Activated naive CD4-positive, alpha-beta T cell treated with anti-CD3 and anti-CD28 coated beads for 36 hours (primary cell): Measurements from ENCODE around the gene DSCAML1. TPM values are rescaled to one million over a fixed set of nuclear protein-coding genes. Genes with fewer than 3 reads are reported as not detected.

Source experiments
- CTCF ChIA-PET: fragments of 350-600 bp; sonication (Branson Sonifier 250); formaldehyde crosslinking; loops from one replicate; lab custom pipeline; 2021; ENCODE audit warnings: antibody characterized with exemption; lab: Charles Lee
- DNase-seq: peaks from one replicate; pipeline ENCODE4 v3.0.0-alpha.2; 2020
- H3K27ac Mint-ChIP-seq: one replicate; pipeline ENCODE4 v1.8.0; 2021; ENCODE audit warnings: mild to moderate bottlenecking, mixed read lengths
- H3K27me3 Mint-ChIP-seq: one replicate; pipeline ENCODE4 v1.8.0; 2021; ENCODE audit warnings: low read depth, mixed read lengths
- H3K36me3 Mint-ChIP-seq: one replicate; pipeline ENCODE4 v1.8.0; 2021; ENCODE audit warnings: low read depth, mixed read lengths
- H3K4me1 Mint-ChIP-seq: one replicate; pipeline ENCODE4 v1.8.0; 2021; ENCODE audit warnings: low read depth, mixed read lengths
- H3K4me3 Mint-ChIP-seq: one replicate; pipeline ENCODE4 v1.8.0; 2021; ENCODE audit warnings: mild to moderate bottlenecking, moderate library complexity, mixed read lengths
- H3K9me3 Mint-ChIP-seq: one replicate; pipeline ENCODE4 v1.8.0; 2021; ENCODE audit warnings: mixed read lengths
- intact Hi-C: fragments of 100-400 bp; cut with micrococcal nuclease; formaldehyde crosslinking; loops from one replicate; pipeline ENCODE4 v1.15.1; 2023
- total RNA-seq, 2 experiments: library from RNA; stranded (reverse); gene quantifications; one replicate each; pipeline ENCODE4 v1.2.3, GENCODE V29; 2021

The DSCAML1 gene
- total RNA-seq, 2 experiments from 2014 or later, result 0.17 to 0.30 TPM

DNA sequence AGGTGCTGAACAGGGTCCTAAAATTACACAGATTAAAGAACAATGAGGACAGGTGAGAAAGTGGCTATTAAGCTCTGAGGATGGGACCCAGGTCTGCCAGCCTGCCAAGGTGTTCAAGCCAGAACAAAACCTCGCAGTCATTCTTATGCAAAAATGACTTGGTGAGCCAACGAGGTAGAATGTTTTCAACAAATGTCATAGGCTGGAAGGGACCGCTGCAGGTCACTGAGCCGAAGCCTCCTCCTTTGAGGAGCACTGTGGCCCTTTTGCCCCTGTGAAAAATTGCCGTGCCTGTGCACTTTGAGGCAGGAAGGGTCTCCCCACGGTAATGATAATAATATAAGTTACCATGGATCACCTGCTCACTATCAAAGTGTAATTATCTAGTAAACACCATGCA lies 216.2 kb downstream of the DSCAML1 start:
- CTCF ChIA-PET, result no interaction called here
- H3K36me3 Mint-ChIP-seq, result no peaks in the 10 kb centered on the region

DNA sequence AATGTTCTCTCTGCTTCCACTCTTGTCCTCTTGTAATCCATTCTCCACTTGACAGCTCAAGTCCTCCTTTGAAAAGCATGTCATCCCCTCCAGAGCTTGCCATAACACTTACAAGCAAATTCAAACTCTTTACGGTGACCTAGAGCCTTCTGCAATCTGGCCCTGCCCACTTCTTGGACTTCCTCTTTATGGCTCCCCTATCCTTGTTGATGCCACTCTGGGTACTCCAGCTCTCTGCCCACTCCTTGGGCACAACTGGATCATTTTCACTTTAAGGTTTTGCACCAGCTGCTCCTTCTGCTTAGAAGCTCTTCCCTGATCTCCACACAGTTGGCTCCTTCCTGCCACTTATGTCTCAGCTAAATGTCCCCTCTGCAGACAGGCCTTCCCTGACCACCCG lies 217.9 kb downstream of the DSCAML1 start:
- Mint-ChIP-seq H3K27me3 (peaks cover 5% of the 10 kb centered on the region), H3K9me3 (no peaks in the 10 kb centered on the region), H3K36me3 (no peaks in the 10 kb centered on the region), H3K4me3 (no peak overlapping the region), H3K4me1 (no peaks in the 10 kb centered on the region), H3K27ac (no peak overlapping the region)
- no peak for DNase-seq
- CTCF ChIA-PET, result no interaction called here
- intact Hi-C loops, result no loop called here

More for the DNA sequence above, 216.2 kb downstream of the DSCAML1 start:
- H3K27ac Mint-ChIP-seq, result no peak overlapping the region
- no peak for DNase-seq
- H3K9me3 Mint-ChIP-seq, result no peaks in the 10 kb centered on the region
- H3K27me3 Mint-ChIP-seq, result peaks cover 5% of the 10 kb centered on the region
- H3K4me3 Mint-ChIP-seq, result no peak overlapping the region
- intact Hi-C loops, result no loop called here
- no peaks in the 10 kb centered on the region for H3K4me1 Mint-ChIP-seq

DNA sequence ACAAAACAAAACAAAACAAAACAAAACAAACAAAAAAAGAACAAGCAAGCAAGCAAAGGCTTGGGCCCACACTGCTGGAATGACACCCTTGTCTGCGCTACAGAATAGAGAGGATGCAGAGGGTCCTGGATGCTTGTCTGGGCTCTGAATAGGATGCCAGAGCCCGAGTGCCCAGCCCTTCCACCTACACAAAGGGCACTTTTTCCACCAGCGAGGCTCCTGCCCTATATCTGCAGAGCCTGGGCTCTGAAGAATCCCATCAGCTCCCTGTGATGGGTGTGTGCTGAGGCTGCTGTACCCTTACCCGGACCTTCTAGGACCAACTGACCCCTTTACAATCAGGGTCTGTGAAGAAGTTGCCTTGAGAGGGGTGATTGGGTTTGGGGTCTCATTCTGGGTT lies 221.2 kb downstream of the DSCAML1 start:
- Mint-ChIP-seq H3K27me3 (peaks cover 5% of the 10 kb centered on the region), H3K36me3 (no peaks in the 10 kb centered on the region), H3K4me1 (no peaks in the 10 kb centered on the region), H3K27ac (no peak overlapping the region), H3K4me3 (no peak overlapping the region), H3K9me3 (no peaks in the 10 kb centered on the region)
- DNase-seq, result no peak
- CTCF ChIA-PET, result interaction anchor here (0.7 kb wide), 2 partner anchors 45 to 49 kb away, joined by 3 read pairs; no protein-coding TSS in a partner anchor
- intact Hi-C loops, result no loop called here

DNA sequence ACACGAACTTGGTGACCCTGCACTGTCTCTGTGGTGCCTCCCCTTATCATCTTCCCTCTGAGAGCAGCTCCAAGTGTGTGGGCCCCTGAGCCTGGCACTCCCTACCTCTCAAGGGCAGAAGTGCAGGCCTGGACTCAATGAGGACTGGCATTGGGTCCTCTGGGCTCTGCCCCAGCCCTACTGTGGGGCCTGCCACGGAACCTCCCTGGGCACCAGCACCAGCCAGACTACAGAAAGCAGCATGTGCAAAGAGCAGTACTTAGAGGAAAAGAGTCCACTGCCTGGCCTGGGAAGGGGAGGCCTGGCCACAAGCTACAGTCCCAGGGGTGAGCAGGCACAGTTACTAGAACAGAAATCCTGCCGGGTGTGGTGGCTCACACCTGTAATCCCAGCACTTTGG lies 222.5 kb downstream of the DSCAML1 start:
- no peak for DNase-seq

DNA sequence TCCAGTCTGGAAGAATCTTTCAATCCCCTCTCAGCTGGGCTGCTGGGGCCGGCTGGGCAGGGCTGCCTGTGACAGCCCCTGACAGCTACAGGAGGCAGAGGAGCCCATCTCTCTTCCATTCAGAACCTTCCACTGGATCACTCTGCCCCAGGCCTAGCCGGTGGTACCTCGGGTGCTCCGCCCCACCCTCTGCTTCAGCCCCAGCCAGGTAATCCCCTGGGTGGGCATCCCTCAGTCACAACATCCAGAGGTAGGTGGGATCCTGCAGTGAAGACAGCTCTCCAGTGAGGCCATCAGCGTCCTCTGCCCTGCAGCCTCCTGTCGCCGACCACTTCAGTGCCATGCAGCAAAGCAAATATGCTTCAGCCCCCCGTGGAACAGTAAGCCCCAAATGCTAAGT lies 223.7 kb downstream of the DSCAML1 start:
- DNase-seq, result no peak
- Mint-ChIP-seq H3K4me3 (no peak overlapping the region), H3K4me1 (no peaks in the 10 kb centered on the region), H3K36me3 (no peaks in the 10 kb centered on the region), H3K27ac (no peak overlapping the region), H3K27me3 (peaks cover 2% of the 10 kb centered on the region), H3K9me3 (no peaks in the 10 kb centered on the region)
- intact Hi-C loops, result no loop called here
- CTCF ChIA-PET, result interaction anchor here (1.0 kb wide), 1 partner anchor 147 kb away, joined by 3 read pairs; no protein-coding TSS in a partner anchor

More for the DNA sequence above, 222.5 kb downstream of the DSCAML1 start:
- Mint-ChIP-seq H3K4me1 (no peaks in the 10 kb centered on the region), H3K27me3 (peaks cover 5% of the 10 kb centered on the region), H3K4me3 (no peak overlapping the region), H3K9me3 (no peaks in the 10 kb centered on the region), H3K27ac (no peak overlapping the region), H3K36me3 (no peaks in the 10 kb centered on the region)
- CTCF ChIA-PET, result no interaction called here
- intact Hi-C loops, result no loop called here

DNA sequence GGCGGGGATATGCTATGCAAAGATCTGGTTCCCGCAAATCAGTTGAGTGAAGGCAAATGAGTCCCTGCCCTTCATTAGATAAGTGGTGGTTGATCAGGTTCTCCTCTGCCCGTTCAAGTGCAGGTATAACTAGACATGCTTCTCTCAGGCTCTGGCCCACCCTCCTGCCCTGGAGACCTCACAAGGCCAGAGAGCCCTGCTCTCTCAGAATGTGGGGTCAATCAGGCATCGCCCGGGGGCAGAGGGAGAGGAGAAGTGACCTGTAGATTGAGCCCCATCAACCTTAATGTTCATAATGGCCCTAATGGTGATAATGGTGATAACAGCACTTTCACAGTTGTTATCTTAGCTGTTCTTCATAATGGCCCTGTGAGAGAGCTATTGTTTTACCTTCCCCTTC lies 224.3 kb downstream of the DSCAML1 start:
- no peaks in the 10 kb centered on the region for H3K27me3 Mint-ChIP-seq
- CTCF ChIA-PET, result interaction anchor here (1.0 kb wide), 1 partner anchor 146 kb away, joined by 3 read pairs; no protein-coding TSS in a partner anchor
- H3K4me1 Mint-ChIP-seq, result no peaks in the 10 kb centered on the region
- intact Hi-C loops, result no loop called here
- H3K9me3 Mint-ChIP-seq, result no peaks in the 10 kb centered on the region
- DNase-seq, result no peak
- H3K36me3 Mint-ChIP-seq, result no peaks in the 10 kb centered on the region
- H3K4me3 Mint-ChIP-seq, result no peak overlapping the region
- no peak overlapping the region for H3K27ac Mint-ChIP-seq

DNA sequence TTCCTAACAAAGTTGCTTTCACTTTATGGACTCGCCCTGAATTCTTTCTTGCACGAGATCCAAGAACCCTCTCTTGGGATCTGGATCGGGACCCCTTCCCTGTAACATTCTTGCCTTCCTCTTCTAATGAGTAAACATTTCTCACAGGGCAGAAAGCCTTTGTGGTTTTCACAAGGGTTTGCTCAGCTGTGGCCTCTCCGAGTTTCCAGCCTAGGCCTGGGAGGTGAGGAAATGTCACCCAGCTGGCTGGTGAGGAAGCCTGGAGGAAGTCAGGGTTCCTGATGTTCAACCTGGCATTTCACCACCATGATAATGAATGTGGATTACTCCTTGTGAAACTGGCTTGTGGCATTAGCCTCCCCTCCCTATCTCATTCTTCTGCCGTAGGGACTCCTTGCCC lies 224.9 kb downstream of the DSCAML1 start:
- CTCF ChIA-PET, result interaction anchor here (1.0 kb wide), 1 partner anchor 146 kb away, joined by 3 read pairs; no protein-coding TSS in a partner anchor
- Mint-ChIP-seq H3K36me3 (no peaks in the 10 kb centered on the region), H3K4me3 (no peak overlapping the region), H3K27ac (no peak overlapping the region), H3K9me3 (no peaks in the 10 kb centered on the region), H3K27me3 (no peaks in the 10 kb centered on the region), H3K4me1 (no peaks in the 10 kb centered on the region)
- intact Hi-C loops, result no loop called here
- no peak for DNase-seq

DNA sequence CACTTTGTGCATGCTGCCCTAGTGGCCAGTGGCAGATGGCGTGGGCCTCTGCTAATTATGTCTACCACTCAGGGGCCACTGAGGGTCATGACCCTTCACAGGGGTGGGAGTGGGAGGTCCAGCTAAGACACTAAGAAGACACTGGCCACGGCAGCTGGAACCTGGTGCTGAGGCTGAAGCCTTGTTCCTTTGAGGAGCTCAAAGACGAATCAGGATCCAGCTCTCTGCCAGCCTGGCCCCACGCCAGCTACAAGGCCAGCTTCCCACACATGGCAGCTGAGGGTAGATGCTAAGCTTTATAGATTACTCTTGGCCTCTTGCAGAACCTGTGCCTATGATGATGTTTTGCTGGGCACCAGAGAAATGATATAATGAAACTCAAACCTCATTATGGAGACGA lies 226.3 kb downstream of the DSCAML1 start:
- no peaks in the 10 kb centered on the region for H3K27me3 Mint-ChIP-seq
- CTCF ChIA-PET, result no interaction called here
- intact Hi-C loops, result no loop called here
- no peak overlapping the region for H3K27ac Mint-ChIP-seq
- no peaks in the 10 kb centered on the region for H3K9me3 Mint-ChIP-seq
- no peaks in the 10 kb centered on the region for H3K36me3 Mint-ChIP-seq
- no peaks in the 10 kb centered on the region for H3K4me1 Mint-ChIP-seq
- no peak for DNase-seq
- no peak overlapping the region for H3K4me3 Mint-ChIP-seq

DNA sequence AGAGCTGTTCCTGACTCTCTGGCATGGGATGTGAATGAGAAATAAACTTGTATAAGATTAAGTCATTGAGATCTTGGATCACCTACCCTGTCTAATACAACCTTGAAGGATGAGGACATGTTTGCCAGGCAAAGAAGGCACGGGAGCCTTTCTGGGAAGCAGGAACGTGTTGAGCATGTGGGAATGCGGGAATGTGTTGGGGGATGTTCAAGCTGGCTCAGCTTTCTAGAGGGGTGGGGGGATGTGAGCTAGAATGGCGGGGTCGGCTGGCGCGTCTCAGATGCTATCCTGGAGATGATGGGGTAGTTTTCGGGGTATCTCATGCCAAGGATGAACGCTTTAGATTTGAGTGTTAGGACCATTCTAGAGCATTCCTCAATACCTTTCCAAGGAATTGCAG lies 227.1 kb downstream of the DSCAML1 start:
- DNase-seq, result no peak
- no peak overlapping the region for H3K27ac Mint-ChIP-seq
- intact Hi-C loops, result no loop called here
- H3K4me1 Mint-ChIP-seq, result no peaks in the 10 kb centered on the region
- no peaks in the 10 kb centered on the region for H3K27me3 Mint-ChIP-seq
- no peaks in the 10 kb centered on the region for H3K9me3 Mint-ChIP-seq
- CTCF ChIA-PET, result interaction anchor here (0.6 kb wide), 1 partner anchor 306 kb away, joined by 3 read pairs; no protein-coding TSS in a partner anchor
- H3K36me3 Mint-ChIP-seq, result no peaks in the 10 kb centered on the region
- no peak overlapping the region for H3K4me3 Mint-ChIP-seq

DNA sequence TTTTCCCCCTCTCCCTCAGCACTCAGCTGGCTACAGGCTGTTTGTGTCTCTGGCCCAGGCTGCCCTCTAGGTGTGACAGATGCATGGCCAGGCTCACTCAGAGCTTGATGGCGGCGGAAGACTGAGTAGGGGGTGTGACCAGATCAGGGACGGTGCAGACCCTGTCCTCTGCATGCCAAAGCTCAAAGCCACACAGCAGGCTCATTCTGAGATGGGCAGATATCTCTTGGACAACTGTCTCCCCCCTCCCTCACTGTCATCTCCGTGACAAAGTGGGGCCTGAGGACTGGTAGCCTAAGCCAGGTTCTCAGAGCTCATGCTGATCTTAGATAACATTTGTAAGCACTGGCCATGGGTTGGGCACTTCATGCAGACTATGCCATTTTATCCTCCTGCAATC lies 231.3 kb downstream of the DSCAML1 start:
- CTCF ChIA-PET, result no interaction called here
- Mint-ChIP-seq H3K36me3 (no peaks in the 10 kb centered on the region), H3K27ac (no peak overlapping the region), H3K4me1 (no peaks in the 10 kb centered on the region), H3K4me3 (no peak overlapping the region), H3K9me3 (no peaks in the 10 kb centered on the region), H3K27me3 (no peaks in the 10 kb centered on the region)
- DNase-seq, result no peak
- intact Hi-C loops, result no loop called here

DNA sequence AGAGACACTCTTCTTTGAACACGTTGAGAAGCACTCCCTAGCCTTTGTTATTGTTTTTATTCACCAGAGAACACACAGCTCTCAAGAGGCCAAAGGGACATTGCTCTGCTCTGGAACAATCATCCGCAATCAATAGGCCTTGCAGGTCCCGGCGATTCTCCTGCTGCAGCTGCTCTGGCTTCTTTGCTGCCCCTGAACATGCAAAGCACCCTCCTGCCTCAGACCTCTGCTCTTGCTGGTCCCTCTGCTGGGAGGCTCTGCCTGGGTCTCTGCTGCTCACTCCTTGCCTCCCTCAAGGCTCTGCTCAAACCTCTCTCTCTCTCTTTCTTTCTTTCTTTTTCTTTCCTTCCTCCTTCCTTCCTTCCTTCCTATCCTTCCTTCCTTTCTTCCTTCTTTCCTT lies 232.7 kb downstream of the DSCAML1 start:
- Mint-ChIP-seq H3K27ac (no peak overlapping the region), H3K36me3 (no peaks in the 10 kb centered on the region), H3K27me3 (no peaks in the 10 kb centered on the region), H3K9me3 (no peaks in the 10 kb centered on the region), H3K4me3 (no peak overlapping the region), H3K4me1 (no peaks in the 10 kb centered on the region)
- CTCF ChIA-PET, result interaction anchor here (0.8 kb wide), 1 partner anchor 124 kb away, joined by 3 read pairs; no protein-coding TSS in a partner anchor
- no peak for DNase-seq
- intact Hi-C loops, result no loop called here

DNA sequence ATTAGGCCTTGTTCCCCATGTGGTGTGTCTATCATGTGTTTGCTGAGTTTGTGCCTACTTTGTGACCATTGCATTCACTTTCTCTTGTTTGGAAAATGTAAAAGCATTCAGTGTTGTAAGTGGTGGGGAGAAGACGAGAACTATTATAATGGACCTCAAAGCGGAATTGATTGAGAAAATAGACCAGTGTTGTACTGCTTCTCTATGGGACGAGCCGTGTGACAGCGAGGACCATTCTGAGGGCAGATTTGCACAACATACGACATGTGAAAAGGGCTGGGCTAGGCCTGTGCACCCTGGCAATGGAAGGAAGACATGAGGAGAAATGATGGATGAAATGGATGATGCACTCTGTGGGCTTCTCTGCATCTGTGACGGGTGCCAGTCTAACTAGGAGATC lies 233.5 kb downstream of the DSCAML1 start:
- no peak for DNase-seq
- no peaks in the 10 kb centered on the region for H3K27me3 Mint-ChIP-seq
- H3K36me3 Mint-ChIP-seq, result no peaks in the 10 kb centered on the region
- H3K9me3 Mint-ChIP-seq, result no peaks in the 10 kb centered on the region
- H3K4me3 Mint-ChIP-seq, result no peak overlapping the region
- H3K4me1 Mint-ChIP-seq, result no peaks in the 10 kb centered on the region
- CTCF ChIA-PET, result no interaction called here
- no peak overlapping the region for H3K27ac Mint-ChIP-seq
- intact Hi-C loops, result no loop called here

DNA sequence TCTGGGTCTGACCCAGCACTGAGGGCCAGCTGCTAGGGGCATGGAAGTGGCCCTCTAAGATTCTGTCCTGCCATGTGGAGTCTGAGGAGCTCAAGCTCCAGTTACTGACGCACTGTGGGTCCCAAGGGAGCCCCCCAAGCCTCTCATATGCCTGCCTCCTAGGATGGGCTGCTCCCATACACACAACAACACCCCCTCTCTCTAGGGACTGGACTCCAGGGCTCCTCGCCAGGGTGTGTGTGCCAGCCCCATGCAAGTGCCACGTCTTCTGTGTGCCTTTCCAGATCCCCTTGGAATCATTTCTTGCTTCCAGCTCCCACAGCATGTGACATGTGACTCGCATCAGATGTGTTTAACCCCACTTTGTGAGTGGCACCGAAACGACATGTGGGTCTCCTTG lies 234.9 kb downstream of the DSCAML1 start:
- H3K27ac Mint-ChIP-seq, result no peak overlapping the region
- H3K4me1 Mint-ChIP-seq, result no peaks in the 10 kb centered on the region
- no peak overlapping the region for H3K4me3 Mint-ChIP-seq
- CTCF ChIA-PET, result no interaction called here
- DNase-seq, result no peak
- intact Hi-C loops, result no loop called here
- H3K36me3 Mint-ChIP-seq, result no peaks in the 10 kb centered on the region
- H3K9me3 Mint-ChIP-seq, result no peaks in the 10 kb centered on the region
- no peaks in the 10 kb centered on the region for H3K27me3 Mint-ChIP-seq
